Fibroblast of pulmonary artery (primary cell): ENCODE measurements around the gene RAB11FIP3.

Experiments used
- DNase-seq: peaks from one replicate; pipeline ENCODE4 v3.0.0-alpha.2; 2010; ENCODE audit warnings: low read depth
- H3K4me3 ChIP-seq: replicated peaks from 2 replicates; pipeline ENCODE4 v1.5.1; 2011; ENCODE audit warnings: low read depth, mild to moderate bottlenecking, control low read depth, low read length, moderate library complexity
- CTCF ChIP-seq: IDR thresholded peaks from 2 replicates; pipeline ENCODE4 v1.5.1; 2011; ENCODE audit warnings: mild to moderate bottlenecking, control low read depth, low read length, inconsistent platforms; ENCODE audit errors: missing control alignments

Gene RAB11FIP3

DNA sequence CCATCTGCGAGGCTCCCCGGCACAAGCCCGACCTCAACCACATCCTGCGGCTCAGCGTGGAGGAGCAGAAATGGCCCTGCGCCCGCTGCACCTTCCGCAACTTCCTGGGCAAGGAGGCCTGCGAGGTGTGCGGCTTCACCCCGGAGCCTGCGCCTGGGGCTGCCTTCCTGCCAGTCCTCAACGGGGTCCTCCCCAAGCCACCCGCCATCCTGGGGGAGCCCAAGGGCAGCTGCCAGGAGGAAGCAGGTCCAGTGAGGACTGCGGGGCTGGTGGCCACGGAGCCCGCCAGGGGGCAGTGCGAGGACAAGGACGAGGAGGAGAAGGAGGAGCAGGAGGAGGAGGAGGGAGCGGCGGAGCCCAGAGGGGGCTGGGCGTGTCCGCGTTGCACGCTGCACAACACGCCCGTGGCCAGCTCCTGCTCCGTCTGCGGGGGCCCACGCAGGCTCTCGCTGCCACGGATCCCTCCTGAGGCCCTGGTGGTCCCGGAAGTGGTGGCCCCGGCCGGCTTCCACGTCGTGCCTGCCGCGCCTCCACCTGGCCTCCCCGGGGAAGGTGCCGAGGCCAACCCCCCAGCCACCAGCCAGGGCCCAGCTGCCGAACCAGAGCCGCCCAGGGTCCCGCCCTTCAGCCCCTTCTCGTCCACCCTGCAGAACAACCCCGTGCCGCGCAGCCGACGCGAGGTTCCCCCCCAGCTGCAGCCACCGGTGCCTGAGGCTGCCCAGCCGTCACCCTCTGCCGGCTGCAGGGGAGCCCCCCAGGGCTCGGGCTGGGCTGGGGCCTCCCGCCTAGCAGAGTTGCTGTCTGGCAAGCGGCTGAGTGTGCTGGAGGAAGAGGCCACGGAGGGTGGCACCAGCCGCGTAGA, 121.7 kb downstream of the RAB11FIP3 start:
- no peak overlapping the region for H3K4me3 ChIP-seq
- no peak for DNase-seq
- peak; percentile 26 for TF ChIP-seq CTCF

- no peak for DNase-seq
- no peak for TF ChIP-seq CTCF
- H3K4me3 ChIP-seq, result no peak overlapping the region
These were observed 123.1 kb downstream of the RAB11FIP3 start for GRCh38 chr16:548586-548985.

GRCh38 chr16:549544-550263, 124.3 kb downstream of the RAB11FIP3 start:
- TF ChIP-seq CTCF, result no peak
- no peak overlapping the region for H3K4me3 ChIP-seq
- DNase-seq, result no peak

DNA sequence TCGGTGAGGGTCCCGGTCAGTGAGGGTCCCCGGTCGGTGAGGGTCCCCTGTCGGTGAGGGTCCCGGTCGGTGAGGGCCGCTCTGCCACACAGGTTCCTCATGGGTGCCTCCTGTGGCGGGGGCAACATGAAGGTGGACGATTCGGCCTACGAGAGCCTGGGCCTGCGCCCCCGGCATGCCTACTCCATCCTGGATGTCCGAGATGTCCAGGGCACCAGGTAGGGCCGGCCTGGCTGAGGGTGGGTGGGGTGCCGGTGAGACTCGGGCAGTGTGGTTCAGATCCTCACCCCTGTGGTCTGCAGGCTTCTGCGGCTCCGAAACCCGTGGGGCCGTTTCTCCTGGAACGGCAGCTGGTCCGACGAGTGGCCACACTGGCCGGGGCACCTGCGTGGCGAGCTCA, 125.8 kb downstream of the RAB11FIP3 start:
- no peak for TF ChIP-seq CTCF

GRCh38 chr16:552171-552570, 126.7 kb downstream of the RAB11FIP3 start:
- TF ChIP-seq CTCF, result no peak
- no peak for DNase-seq

More for the DNA sequence above, 125.8 kb downstream of the RAB11FIP3 start:
- DNase-seq, result no peak
- H3K4me3 ChIP-seq, result no peak overlapping the region

DNA sequence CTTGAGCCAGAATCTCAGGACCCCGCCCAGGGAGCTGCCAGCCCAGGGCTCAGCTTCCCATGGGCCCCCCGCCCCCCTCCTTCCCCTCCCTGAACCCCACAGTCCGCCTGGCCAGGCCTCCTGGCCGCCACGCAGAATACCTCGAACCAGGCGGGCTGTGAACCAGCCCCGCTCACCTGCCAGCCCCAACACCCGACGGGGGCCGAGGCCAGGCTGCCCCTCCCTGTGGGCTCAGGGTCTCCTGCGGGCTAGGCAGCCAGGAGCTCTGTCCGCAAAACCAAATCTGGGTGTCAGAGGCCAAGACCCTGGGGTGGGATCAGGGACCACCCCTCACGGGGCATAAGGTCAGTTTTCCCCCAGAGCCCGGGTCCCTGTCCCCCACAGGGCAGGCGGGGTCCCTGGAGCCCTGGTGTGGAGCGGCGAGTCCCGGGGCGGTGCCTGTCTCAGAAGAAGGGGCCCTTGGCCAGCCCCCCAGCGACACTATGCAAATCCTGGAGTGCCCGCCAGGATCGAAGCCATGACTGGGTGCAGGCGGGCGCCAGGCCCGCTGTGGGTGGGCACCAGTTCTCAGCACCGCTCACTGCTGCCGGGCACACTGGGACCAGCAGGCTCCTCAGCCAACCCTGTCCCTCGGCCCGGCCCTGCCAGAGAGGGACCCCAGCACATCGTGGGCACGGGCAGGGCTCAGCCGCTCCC, 128.3 kb downstream of the RAB11FIP3 start:
- no peak for TF ChIP-seq CTCF
- no peak for DNase-seq
- no peak overlapping the region for H3K4me3 ChIP-seq

More at GRCh38 chr16:552171-552570, 126.7 kb downstream of the RAB11FIP3 start:
- H3K4me3 ChIP-seq, result no peak overlapping the region
